ENCODE measurements around the gene GAB3. TPM values are rescaled to one million over a fixed set of nuclear protein-coding genes. Genes with fewer than 3 reads are reported as not detected.

GAB3 gene
- total and polyA plus RNA-seq, 2 donors (not counting 3 experiments of a cell fraction or from before 2014, with no cell fraction given), result 6.0 to 6.2 TPM

DNA sequence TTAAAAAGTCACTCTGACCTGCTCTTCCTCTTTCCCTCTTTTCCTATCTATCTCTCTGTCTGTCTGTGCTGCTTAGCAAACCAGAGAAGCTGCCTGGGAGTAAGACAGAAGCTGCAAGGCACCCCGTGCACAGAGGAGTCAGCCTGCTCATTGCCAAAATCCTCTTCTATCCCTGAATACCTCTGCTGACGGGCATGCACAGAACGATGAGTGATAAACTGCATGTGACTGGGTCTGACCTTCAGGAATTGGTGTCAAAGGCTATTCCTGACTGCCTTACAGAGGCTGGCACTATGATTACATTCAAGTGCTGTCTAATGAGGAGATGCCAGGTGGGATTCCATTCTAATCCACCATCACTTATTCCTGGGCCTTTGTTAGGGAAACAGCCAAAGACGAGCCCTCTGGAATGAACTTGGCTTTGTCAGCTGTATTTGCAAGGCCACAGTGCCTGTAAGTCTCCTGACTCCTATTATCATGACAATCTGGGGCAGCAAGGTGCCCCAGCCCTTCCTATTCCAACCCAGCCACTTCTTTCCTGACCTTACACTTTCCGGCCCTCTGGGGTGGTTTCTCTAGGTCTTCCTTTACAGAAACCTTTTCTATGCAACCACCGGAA, 52.1 kb downstream of the GAB3 start:
- BruUV-seq (replicated peaks), result no TSS peak
- dilution Hi-C loops (cut with MboI; ENCODE audit: extremely low pct_ligation_motif_present, low sequenced_read_pairs), result no loop called here
- intact Hi-C loops (cut with micrococcal nuclease), result no loop called here
- CTCF ChIA-PET, result no interaction called here
- Histone ChIP-seq H2AFZ (ENCODE audit: low read depth, low read length) (no peak overlapping the region), H3K4me3 (replicated peaks in 1 of 3; ENCODE audit: insufficient read depth in 1 of 3, low read depth in 1 of 3, low read length in 3 of 3) (no peak overlapping the region), H3K36me3 (ENCODE audit: control insufficient read depth in 2 of 2, extremely low read depth in 1 of 2, insufficient read depth in 2 of 2, low read length in 2 of 2) (peaks cover 0 to 11% of the 10 kb centered on the region in 2 experiments), H3K4me2 (ENCODE audit: insufficient read depth, low read length) (no peak overlapping the region), H3K27ac (ENCODE audit: insufficient read depth, low read depth, low read length) (no peak overlapping the region), H3K4me1 (ENCODE audit: control insufficient read depth, extremely low read depth, insufficient read depth, low read length) (peaks cover 3% of the 10 kb centered on the region), H3K9me3 (replicated peaks; ENCODE audit: control insufficient read depth, insufficient read depth, low read length) (no peaks in the 10 kb centered on the region), H3K9ac (replicated peaks; ENCODE audit: extremely low read depth, insufficient read depth, low read length) (no peak overlapping the region), H4K20me1 (replicated peaks; ENCODE audit: control insufficient read depth, extremely low read depth, insufficient read depth, low read length) (no peaks in the 10 kb centered on the region), H3K79me2 (ENCODE audit: control insufficient read depth, insufficient read depth, low read length) (no peaks in the 10 kb centered on the region), H3K9me1 (replicated peaks; ENCODE audit: control insufficient read depth, extremely low read depth, insufficient read depth, low read length) (no peaks in the 10 kb centered on the region), H3K27me3 (ENCODE audit: control insufficient read depth in 2 of 2, insufficient read depth in 2 of 2, low read length in 2 of 2) (no peaks in the 10 kb centered on the region)
- TF ChIP-seq, protein P1, sequence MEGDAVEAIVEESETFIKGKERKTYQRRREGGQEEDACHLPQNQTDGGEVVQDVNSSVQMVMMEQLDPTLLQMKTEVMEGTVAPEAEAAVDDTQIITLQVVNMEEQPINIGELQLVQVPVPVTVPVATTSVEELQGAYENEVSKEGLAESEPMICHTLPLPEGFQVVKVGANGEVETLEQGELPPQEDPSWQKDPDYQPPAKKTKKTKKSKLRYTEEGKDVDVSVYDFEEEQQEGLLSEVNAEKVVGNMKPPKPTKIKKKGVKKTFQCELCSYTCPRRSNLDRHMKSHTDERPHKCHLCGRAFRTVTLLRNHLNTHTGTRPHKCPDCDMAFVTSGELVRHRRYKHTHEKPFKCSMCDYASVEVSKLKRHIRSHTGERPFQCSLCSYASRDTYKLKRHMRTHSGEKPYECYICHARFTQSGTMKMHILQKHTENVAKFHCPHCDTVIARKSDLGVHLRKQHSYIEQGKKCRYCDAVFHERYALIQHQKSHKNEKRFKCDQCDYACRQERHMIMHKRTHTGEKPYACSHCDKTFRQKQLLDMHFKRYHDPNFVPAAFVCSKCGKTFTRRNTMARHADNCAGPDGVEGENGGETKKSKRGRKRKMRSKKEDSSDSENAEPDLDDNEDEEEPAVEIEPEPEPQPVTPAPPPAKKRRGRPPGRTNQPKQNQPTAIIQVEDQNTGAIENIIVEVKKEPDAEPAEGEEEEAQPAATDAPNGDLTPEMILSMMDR (IDR thresholded peaks at IDR 0.05; ENCODE audit: extremely low read depth in 1 of 2, insufficient read depth in 1 of 2, low read depth in 1 of 2, low read length in 2 of 2), result no peak
- TF ChIP-seq MYC (IDR thresholded peaks at IDR 0.05; ENCODE audit: low read depth, low read length) (no peak), POLR2A (IDR thresholded peaks at IDR 0.05; ENCODE audit: low read depth, low read length) (no peak)
- TF ChIP-seq, protein P2, sequence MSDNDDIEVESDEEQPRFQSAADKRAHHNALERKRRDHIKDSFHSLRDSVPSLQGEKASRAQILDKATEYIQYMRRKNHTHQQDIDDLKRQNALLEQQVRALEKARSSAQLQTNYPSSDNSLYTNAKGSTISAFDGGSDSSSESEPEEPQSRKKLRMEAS (IDR thresholded peaks at IDR 0.05; ENCODE audit: insufficient read depth, insufficient read length), result no peak
- POLR2A ChIA-PET, result no interaction called here
- DNase-seq (ENCODE audit: low read depth, low spot score), result no peak
- FAIRE-seq, result no peak

DNA sequence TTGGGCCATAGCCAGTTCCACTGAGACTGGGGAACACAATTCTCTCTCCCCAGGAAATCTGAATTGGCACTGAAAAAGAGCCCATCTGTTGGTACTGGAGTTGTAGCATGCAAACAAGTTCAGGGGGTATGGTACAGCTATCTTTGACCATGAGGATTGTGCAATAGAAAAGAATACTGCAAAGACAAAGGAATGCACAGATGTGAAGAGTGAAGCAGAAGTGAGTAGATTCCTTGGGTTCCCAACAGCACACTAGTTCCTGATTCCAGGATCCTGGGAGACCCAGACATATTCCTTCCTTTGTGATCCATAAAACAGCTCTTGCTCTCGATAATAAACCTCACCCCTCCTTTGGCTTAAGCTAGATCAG, 54.2 kb downstream of the GAB3 start:
- dilution Hi-C loops (cut with MboI; ENCODE audit: extremely low pct_ligation_motif_present, low sequenced_read_pairs), result no loop called here
- H3K27ac ChIP-seq (ENCODE audit: insufficient read depth, low read depth, low read length), result no peak overlapping the region

More for the DNA sequence above, 54.2 kb downstream of the GAB3 start:
- ChIA-PET POLR2A (no interaction called here), CTCF (interaction anchor here (1.2 to 1.8 kb wide), 2 partner anchors 16 to 53 kb away, joined by 5 to 13 read pairs; partner anchors contain the start of gene GAB3)
- Histone ChIP-seq H3K9me3 (replicated peaks; ENCODE audit: control insufficient read depth, insufficient read depth, low read length) (no peaks in the 10 kb centered on the region), H4K20me1 (replicated peaks; ENCODE audit: control insufficient read depth, extremely low read depth, insufficient read depth, low read length) (no peaks in the 10 kb centered on the region), H3K27me3 (ENCODE audit: control insufficient read depth in 2 of 2, insufficient read depth in 2 of 2, low read length in 2 of 2) (no peaks in the 10 kb centered on the region), H3K4me2 (ENCODE audit: insufficient read depth, low read length) (no peak overlapping the region), H3K9me1 (replicated peaks; ENCODE audit: control insufficient read depth, extremely low read depth, insufficient read depth, low read length) (no peaks in the 10 kb centered on the region), H3K9ac (replicated peaks; ENCODE audit: extremely low read depth, insufficient read depth, low read length) (no peak overlapping the region), H3K79me2 (ENCODE audit: control insufficient read depth, insufficient read depth, low read length) (no peaks in the 10 kb centered on the region), H2AFZ (ENCODE audit: low read depth, low read length) (no peak overlapping the region), H3K4me1 (ENCODE audit: control insufficient read depth, extremely low read depth, insufficient read depth, low read length) (peaks cover 3% of the 10 kb centered on the region), H3K36me3 (ENCODE audit: control insufficient read depth in 2 of 2, extremely low read depth in 1 of 2, insufficient read depth in 2 of 2, low read length in 2 of 2) (peaks cover 0 to 11% of the 10 kb centered on the region in 2 experiments), H3K4me3 (replicated peaks in 1 of 3; ENCODE audit: insufficient read depth in 1 of 3, low read depth in 1 of 3, low read length in 3 of 3) (no peak overlapping the region)
- DNase-seq (ENCODE audit: low read depth, low spot score), result no peak
- FAIRE-seq, result no peak
- BruUV-seq (replicated peaks), result no TSS peak
- intact Hi-C loops (cut with micrococcal nuclease), result no loop called here
- no peak for TF ChIP-seq MYC (IDR thresholded peaks at IDR 0.05; ENCODE audit: low read depth, low read length)
- TF ChIP-seq JUN (IDR thresholded peaks at IDR 0.05; ENCODE audit: borderline replicate concordance, insufficient read depth, insufficient read length, low read depth), result no peak
- TF ChIP-seq, protein P2 (IDR thresholded peaks at IDR 0.05; ENCODE audit: insufficient read depth, insufficient read length), result no peak
- TF ChIP-seq GATA2 (IDR thresholded peaks at IDR 0.05; ENCODE audit: insufficient read depth, insufficient read length, low read depth, low read length), result no peak
- TF ChIP-seq POLR2AphosphoS5 (IDR thresholded peaks at IDR 0.05; ENCODE audit: insufficient read depth, low read depth, low read length), result no peak
- no peak for TF ChIP-seq POLR2A (IDR thresholded peaks at IDR 0.05; ENCODE audit: low read depth, low read length)
- TF ChIP-seq, protein P1 (IDR thresholded peaks at IDR 0.05; ENCODE audit: extremely low read depth in 1 of 2, insufficient read depth in 1 of 2, low read depth in 1 of 2, low read length in 2 of 2), result no peak
- TF ChIP-seq EZH2 (IDR thresholded peaks at IDR 0.05; ENCODE audit: borderline replicate concordance, low read depth, low read length, severe bottlenecking), result no peak
- TF ChIP-seq FOS (IDR thresholded peaks at IDR 0.05; ENCODE audit: borderline replicate concordance, insufficient read depth, low read length), result no peak
